ENCODE results near the gene NKX6-2.
"Not testable (repeated sequence)": the region's sequence is repeated elsewhere in the genome, so short reads cannot be mapped to it uniquely, and the experiment has no call there.

Gene NKX6-2

DNA sequence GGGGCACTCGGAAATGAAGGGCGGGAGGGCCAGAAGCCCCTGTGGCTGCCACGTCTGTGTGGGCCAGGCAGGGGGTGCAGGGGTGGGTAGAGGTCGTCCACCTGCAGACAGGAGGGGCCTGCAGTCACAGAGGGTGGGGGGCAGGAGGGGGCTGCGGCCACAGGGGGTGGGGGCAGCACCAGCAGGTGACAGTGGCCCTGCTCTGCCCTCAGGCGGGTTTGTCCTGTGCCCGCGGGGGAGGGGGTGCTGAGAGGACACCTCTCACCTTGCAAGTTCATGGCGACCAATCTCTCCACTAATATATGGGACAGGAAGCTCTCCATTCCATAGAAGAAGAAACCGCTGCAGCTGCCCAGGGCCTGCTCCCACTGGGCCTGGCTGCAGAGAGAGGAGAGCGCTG lies 26.6 kb upstream of the NKX6-2 start:
- no peak for DNase-seq

DNA sequence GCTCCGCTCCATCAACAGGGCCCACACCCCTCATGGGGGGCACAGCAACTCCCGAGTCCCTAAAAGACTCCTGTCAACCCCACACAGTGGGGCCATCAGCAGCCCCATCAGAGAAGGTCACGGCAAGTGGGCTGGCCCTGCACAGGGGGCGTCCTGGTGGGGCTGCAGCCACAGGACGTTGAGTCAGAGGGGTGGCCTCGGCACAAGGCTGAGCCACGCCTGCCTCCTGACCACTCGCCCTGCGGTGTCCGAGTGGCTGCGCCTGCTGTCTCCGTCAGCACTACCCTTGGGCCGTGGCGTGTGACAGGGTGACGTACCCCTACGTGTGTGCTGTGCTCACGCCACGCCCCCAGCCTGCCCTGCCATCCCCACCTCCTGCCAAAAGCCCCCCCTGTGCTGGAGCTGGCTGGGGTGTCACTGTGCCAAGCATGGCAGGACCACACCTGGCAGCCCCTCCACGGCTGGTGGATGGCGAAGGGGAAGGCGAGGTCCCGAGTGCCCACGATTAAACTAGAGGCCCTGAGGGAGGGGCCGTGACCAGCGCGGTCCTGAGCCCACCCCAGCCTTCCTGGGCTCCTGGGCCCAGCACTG lies 26.0 kb upstream of the NKX6-2 start:
- DNase-seq: no peak

DNA sequence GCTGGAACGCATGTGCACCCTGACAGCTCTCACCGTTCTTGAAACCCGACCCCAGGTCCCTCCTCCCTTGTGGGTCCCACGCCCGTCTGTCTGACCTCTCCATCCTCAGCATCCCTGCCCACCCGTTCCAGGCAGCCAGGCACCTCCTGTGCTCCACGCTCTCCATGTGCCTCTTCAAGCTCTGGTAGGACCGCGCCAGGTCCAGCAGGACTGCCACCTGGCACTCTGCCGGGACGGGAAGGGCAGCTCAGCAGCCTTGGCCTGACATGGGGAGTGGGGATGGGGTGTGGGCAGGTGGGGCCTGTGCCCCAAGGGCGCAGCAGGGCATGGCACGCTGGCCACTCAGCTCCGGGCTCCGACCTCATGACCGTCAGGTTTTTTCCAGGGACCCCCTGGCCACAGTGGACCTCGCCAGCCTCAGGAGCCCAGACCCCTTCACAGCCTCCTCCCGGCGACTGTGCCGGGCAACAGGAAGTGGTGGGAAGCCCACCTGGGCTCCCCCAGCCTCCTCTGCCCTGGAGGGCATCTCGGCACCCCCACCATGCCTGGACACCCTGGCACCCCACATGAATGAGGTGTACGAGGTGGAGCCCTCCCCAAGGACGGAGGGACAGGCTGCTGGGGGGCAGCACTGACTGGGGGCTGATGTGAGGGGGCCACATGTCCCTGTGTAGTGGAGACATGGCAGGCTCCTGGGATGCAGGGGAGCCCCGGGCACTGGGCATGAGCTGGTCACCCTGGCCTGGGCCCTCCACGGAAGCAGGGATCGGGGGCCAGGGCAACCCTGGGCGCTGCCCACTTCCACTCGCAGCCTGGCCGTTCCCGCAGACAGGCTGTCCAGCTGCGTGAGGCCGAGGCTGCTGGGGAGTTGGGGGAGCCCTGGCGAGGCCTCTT lies 25.1 kb upstream of the NKX6-2 start:
- DNase-seq: no peak

DNA sequence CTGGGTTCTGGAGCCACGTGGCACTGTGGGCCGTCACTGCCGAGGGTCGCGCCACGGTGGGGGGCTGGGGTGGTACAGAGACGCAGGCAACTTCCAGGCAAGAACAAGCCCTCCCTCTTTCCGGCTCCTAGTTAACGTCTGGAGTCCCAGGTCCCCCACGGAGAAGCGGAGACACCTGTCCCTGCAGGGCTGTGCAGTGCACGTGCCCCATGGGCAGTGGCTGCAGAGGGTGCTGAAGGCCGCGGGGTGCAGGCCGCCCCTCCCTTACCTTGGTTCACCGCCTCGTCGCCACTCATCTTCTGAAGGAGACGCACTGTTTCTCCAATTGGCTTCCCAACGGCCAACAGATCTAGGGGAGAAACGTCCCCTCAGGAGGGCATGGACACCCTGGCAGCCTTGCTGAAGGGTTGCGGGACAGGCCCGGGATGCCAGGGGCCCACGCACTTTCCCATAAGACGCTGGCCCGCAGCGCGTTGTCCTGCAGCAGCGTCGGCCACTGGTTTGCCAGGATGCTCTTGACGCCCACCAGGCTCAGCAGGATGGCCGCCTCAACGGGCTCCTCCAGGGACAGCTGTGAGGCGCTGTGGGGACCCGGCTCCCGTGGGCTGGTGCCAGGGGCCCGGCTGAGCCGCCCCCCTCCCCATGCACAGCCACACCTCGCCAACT lies 24.3 kb upstream of the NKX6-2 start:
- no peak for DNase-seq

DNA sequence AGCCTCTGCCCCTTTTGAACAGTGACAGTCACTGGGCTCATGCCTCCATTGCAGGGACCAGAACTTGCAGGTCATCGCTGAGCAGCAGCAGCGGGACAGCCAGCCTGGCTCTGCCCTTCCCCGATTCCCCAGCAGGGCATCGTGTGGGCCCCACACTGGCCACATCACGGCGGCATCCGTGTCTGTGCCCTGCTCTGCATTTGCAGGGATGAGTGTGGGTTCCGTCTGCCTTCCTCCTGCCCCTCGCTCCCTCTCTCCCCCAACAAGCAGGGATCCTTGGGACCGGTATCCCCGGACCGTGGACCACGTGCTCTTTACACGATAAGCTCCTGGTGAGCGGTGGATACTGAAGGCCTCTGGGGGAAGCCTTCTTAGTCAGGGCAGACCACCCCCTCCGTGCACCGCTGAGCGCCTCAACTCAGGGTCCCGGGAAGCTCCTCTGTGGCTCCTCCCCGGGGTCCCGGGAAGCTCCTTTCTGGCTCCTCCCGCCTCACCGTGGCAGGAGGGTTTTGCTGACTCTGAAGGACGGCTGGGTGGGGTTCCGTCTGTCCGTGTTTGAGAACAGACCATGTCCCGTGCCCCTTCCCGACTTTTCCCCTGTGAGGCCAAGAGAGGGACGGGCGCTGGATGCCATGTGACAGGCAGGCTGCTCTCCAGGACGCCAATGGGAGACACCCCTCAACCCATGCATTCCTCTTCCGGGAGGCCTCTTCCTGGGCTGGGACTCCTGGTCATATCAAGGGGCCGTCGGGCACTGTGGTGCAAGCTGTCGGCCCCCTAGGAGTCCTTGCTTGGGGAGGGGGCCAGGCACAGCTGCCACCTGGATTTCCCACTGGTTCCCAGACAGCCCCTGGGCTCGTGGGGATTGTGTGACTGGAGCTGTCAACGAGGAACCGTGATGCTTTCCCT lies 23.5 kb upstream of the NKX6-2 start:
- DNase-seq: no peak

DNA sequence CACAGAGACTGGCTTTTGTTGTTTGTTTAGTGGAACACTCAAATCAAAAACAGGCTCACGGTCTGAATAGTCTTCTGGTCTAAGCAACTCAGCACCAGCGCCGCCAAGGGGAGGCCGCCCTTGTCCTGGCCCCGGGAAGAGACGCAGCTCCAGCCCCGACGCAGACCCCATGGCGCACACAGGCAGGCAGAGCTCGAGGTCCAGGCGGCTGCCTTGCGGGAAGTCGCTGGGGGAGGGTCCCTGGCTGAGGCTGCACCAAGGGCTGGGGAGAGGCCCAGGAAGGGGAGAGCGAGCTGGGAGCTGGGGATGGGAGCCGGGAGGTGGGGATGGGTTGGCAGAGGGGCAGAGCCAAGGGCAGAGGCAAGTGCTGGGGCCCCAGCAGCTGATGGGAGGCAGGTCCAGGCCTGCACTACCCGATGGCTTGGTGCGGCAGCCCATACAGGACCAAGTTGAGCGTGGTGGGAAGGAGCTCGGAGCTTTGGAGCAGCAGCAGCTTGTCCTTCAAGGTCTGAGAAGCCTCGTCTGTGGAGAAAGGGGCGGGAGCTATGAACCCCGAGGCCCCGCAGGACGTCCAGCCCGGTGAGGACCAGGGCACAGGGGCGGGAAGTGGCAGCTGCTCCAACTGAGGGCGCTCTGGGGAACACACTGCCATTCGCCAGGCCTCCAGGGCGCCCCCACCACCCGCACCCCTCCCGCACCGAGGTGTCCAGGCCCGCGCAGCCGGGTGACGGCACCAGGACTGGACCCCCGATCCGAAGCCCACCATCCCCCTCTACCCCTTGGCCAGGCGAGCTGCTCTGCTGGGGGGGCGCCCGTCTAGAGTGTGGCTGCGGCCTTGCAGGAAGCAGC lies 22.7 kb upstream of the NKX6-2 start:
- no peak for DNase-seq

DNA sequence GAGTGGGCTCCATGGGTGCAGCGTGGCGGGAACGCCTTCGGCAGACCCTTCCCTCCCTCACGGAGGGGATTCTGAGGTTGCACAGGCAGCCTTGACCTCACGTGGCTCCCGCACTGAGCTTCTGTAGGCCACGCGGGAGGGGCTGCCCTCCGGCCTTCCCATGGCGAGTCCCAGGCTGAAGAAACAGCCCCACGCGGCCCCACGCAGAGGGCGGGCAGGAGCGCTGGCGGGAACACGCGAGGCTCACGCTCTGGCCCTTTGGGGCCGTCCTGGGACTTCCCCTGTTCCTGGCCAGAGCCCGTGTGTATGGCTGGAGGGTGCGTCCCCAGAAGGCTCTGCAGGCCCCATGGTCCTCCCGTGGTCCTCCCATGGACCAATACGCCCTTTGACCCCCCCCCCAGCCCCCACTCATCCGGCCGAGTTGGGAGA lies 21.7 kb upstream of the NKX6-2 start:
- DNase-seq: no peak

DNA sequence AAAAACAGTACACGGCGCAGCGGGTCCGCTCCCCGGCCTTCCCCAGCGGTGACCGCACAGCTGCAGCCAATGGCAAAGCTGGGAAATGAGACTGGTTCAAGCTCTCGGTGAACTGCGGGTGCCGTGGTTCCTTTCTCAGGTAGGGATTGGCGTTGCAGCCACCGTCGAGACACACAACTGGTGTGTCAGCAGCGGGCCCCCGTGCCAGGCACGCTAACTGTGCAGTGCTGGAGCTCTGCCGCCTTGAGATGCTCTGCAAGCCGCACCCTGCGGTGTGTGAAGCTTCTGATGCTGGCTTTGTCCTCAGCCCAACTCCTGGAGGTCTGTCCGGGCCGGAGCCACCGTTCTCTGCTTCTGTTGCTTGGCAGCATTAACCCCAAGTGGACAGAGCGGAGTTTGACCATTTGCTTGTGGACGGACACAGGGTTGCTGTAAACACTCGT lies 20.6 kb upstream of the NKX6-2 start:
- no peak for DNase-seq

DNA sequence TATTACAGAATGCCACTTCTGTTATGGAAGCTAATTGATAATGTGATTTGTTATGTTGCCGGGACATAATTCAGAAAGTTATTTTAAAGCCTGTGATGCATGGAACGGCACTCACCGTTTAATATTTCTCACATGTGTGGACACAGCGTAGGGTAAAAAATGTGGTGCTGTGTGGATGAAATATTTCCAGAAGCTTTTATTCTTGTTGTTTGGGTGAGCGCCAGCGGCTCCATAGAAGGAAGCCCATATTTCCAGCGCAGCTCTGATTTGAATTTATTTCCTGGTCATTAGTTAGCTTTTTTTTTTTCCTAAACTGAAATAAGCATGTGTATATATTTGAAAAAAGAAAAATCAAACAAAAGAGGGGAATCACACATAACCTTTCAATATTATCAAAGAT lies 20.2 kb upstream of the NKX6-2 start:
- no peak for DNase-seq

DNA sequence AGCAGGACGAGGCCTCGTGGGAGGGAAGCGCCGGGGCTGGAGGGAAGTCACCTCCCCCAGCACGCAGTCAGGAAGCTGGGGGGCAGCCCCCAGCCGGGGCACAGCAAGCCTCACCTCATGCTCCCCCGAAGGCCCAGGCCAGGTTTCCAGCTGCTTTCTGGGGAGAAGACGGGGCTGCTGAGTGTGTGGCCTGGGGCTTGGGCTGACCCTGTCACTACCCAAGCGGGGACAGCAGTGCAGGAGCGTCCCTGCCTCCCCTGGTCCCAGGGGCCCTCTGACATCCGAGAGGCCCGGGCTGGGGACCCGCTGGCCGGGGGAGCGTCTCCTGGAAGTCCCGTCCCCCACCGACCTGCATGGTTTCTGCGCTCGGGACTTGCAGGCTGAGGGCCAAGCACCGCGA lies 19.7 kb upstream of the NKX6-2 start:
- DNase-seq: no peak

DNA sequence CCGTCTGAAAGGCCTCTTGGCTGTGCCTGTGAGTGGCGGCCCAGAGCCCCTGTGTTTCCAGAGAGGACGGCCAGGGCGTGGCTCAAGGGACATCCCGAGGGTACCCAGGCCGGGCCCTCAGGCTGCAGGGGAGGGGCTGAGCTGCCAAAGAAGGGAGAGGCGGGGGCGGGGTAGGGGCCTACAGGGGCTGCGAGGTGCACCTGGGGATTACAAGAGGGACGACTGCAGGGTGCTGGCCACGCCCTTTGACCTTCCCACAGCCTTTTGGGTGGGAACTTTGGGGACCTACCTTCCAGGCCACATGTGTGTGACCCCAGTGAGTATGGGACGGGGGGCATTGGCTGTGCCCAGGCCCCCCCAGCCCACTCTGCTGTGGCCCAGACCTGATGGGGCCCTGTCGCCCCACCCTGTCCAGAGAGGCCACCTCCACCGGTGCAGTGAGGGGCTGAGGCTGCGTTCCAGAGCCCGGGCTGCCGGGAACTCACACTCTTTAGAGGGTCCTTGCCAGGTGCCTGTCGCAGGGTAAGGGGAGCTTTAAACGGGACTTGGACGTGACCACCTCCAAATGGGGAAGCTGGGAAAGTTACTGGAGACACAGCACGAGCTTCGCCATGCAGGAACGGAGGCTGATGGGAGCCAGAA lies 19.0 kb upstream of the NKX6-2 start:
- no peak for DNase-seq

DNA sequence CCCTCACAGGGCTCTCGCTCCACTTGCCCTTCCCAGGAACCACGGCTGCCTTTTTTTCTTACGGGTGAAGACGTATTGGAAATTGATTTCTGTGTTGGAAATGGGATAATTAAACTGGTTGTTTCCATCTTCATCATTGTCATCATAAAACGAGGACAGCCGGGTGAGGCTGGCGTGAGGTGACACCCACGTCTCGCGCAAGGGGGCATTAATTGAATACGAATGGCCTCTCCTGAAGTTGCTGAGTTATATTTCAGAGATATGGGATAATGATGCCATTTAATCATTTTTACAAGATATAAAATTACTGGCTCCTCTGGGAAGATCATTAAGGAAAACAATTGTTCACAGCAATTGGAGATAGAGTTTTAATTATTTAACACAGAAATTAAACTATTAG lies 18.3 kb upstream of the NKX6-2 start:
- DNase-seq: no peak

DNA sequence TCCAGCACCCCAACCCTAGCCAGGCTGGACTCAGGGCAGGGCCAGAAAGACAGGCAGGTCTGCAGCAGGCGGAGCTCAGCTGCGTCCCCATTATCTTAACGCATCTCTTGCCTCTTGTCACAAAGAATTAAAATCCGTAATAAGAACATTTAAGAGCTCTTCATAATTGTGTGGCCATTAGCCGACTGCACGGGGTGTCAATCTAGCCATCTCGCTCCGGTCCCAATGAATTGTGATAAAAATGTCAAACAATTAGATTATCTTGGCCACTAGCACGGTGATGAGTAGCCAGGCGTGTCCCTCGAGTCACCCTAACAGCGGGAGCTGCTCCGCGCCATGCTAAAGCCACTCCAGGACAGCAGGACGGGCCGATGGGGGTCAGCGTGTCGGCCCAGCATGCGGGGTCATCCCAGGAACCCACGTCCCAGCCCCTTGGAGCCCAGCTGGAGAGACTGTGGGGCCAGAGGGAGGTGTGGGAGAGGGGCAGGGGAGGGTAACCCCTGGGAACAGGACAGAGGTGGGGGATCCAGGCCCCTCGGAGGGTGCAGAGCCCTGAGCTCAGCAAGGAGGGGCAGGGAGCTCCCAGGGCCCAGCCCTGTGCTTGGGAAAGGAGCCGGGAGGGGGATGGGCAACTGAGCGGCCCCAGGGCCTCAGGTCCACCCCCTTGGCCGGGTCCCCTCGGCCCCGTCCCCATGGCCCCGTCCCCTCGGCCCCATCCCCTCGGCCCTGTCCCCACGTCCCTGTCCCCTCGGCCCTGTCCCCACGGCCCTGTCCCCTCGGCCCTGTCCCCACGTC lies 17.7 kb upstream of the NKX6-2 start:
- no peak for DNase-seq

DNA sequence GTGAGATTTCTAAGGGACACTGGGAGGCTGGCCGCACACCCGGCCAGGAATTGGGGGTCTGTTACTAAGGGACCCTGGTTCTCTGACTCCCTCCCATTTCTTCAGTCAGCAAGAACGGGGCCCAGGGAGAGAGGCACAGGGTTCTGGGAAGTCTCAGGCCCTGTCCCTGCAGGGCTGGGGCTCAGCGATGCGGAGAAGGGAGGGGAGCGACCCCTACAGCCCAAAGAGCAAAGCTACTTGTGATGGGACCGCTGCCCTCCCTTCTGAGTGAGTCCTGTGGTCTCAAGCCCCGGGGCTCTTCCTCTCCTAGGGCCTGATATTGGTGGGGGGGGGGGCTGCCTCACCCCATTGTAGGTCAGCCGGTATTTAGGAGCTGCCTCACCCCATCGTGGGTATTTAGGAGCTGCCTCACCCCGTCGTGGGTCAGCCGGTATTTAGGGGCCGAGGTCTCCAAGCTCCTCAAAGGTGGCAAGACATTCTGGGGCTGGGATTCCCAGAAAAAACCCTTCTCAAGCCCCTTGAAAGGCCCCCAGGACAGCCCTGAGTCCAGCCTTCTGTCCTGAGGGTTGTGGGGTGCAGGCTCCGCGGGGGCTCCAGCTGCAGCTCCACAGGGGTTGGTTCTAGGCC lies 16.9 kb upstream of the NKX6-2 start:
- no peak for DNase-seq

DNA sequence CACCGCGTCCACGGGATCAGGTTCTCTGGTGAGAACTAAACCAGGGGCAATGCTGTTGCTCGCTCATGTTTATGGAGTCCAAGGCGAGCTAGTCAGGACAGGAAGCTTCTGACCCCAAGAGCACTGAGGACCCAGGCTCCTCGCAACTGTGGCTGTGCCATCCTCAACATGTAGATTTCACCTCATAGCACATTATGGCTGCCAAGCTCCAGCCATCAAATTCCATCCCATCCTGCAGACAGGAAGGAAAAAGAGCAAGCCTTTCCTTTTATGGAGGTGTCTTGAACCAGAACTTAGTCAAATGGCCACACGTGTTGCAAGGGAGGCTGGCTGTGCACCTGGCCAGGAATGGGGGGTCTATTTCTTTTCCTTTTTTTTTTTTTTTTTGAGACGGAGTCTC lies 16.1 kb upstream of the NKX6-2 start:
- DNase-seq: no peak

DNA sequence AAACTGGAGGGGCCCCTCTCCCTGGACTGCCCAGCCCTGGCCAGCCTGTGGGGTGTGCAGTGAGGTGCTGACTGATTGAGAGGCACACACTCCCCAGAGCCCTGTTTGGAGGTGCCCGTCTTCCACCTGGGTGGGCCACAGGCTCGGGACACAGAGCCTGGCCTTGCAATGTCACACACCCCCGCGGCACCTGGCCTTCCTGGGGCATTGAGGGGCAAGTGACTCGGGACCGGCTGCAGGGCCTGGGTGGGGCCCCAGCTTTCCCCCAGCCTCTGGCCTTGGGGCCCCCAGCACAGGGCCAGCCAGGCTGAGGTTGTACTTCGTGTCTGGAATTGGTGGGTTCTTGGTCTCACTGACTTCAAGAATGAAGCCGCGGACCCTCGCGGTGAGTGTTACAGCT lies 13.9 kb upstream of the NKX6-2 start:
- DNase-seq: no peak

DNA sequence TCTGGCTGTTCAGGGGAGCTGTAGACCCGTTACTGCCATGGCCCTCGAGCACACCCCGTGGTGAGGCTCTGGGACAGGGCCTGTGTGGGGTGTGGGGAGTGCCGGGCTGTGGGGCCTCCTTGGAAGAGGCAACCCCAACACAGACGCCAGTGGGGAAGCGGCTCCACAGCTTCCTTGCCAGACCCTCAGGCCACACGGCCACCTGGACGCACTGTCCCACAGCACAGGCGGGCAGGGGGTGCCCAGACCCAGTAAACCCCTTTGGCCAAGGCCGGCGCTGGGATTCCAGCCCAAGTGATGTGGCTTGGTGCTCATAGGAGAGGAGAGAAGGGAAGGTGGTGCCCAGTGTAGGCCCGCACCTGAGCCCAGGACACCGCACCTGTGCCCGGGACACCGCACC lies 12.9 kb upstream of the NKX6-2 start:
- DNase-seq: no peak

DNA sequence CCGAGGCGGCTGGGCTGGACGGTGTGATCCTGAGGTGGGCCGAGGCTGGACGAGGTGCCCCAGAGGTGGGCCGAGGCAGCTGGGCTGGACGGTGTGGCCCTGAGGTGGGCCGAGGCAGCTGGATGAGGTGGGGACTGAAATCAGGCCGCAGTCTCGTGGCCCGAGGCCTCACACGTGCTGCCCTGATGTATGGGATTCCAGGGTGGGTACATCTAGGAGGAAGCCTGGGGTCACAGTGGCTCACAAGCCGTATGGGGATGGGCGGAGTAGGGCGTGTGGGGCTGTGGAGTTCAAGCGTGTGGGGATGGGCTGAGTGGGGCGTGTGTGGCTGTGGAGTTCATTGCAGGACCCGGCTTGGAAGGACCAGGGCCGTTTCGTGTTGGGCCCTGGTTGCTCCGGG lies 12.5 kb upstream of the NKX6-2 start:
- no peak for DNase-seq

DNA sequence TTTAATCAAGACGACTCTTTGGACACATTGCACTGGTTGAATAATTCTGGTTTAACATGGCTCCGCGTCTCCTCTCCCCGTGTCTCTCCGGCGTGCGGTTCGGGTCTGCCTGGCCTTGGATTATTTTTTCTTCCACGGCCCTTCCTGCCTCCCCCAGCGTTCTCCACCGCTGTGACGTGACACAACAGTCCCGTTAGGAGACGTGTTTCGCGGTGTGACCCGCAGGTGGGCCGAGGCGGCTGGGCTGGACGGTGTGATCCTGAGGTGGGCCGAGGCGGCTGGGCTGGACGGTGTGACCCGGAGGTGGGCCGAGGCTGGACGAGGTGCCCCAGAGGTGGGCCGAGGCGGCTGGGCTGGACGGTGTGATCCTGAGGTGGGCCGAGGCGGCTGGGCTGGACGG lies 12.0 kb upstream of the NKX6-2 start:
- not testable (repeated sequence) for DNase-seq

DNA sequence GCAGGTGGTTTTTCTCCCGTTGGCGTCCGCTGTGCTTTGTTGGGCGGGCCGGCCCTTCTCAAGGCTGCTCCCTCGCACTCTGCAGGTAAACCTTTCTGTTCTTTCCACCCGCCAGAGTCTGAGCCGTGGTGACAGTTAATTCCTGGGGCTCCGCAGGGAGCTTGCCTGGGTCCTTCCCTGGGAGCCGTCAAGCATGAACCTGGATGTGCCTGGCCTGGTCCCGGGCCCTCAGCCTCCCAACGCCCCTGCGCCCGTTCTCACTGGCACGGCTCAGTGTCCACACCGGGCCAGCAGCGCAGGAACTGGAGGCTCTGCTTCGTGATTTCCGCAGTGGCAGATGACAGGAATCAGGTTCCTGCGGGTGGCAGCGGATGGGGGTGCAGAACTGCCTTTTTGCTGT lies 10.9 kb upstream of the NKX6-2 start:
- DNase-seq: no peak
